ENCODE results near the gene POLR3K. TPM values are rescaled to one million over a fixed set of nuclear protein-coding genes. Genes with fewer than 3 reads are reported as not detected.

Gene POLR3K
- total and polyA plus RNA-seq, 2 donors (not counting 1 experiment from before 2014, with no cell fraction given), result 3.3 to 12.9 TPM

- no peak overlapping the region for H3K4me2 ChIP-seq (ENCODE audit: extremely low read depth, insufficient read depth, low read length)
- no peaks in the 10 kb centered on the region for H3K9me3 ChIP-seq (ENCODE audit: control insufficient read depth, insufficient read depth, low read depth, low read length)
- H3K9ac ChIP-seq (ENCODE audit: insufficient read depth, low read length), result no peak overlapping the region
- H4K20me1 ChIP-seq (ENCODE audit: control insufficient read depth, extremely low read depth, insufficient read depth, low read length), result no peaks in the 10 kb centered on the region
- no peak overlapping the region for H3K4me3 ChIP-seq (replicated peaks in 1 of 4; ENCODE audit: control extremely low read depth in 1 of 4, insufficient read depth in 1 of 4, low read depth in 3 of 4, low read length in 4 of 4)
- H3K27me3 ChIP-seq (ENCODE audit: control insufficient read depth, insufficient read depth, low read length), result no peaks in the 10 kb centered on the region
- H3K79me2 ChIP-seq (ENCODE audit: control insufficient read depth, insufficient read depth, low read length), result peaks cover 23% of the 10 kb centered on the region
- H3K27ac ChIP-seq (ENCODE audit: insufficient read depth, low read length), result peak overlapping the region; percentile 23
- peaks cover 47% of the 10 kb centered on the region for H3K36me3 ChIP-seq (ENCODE audit: control insufficient read depth, insufficient read depth, low read length)
- no peak overlapping the region for H2AFZ ChIP-seq (ENCODE audit: low read length)
- no peak for TF ChIP-seq EZH2 (IDR thresholded peaks at IDR 0.05; ENCODE audit: low read length, missing control alignments)
- TF ChIP-seq CTCF (conservative IDR thresholded peaks at IDR 0.05 in 1 of 2, IDR thresholded peaks at IDR 0.05 in 1 of 2; ENCODE audit: low read depth in 1 of 2, low read length in 2 of 2), result no peak
- H3K4me1 ChIP-seq (ENCODE audit: control insufficient read depth, extremely low read depth, insufficient read depth, low read length), result peaks cover 28% of the 10 kb centered on the region
- DNase-seq (ENCODE audit: low read depth in 2 of 2), result no peak
Observed at GRCh38 chr16:85865-86264, 32.5 kb upstream of the POLR3K start.

GRCh38 chr16:85407-85782, 32.0 kb upstream of the POLR3K start:
- Histone ChIP-seq H2AFZ (ENCODE audit: low read length) (no peak overlapping the region), H3K36me3 (ENCODE audit: control insufficient read depth, insufficient read depth, low read length) (peaks cover 46% of the 10 kb centered on the region), H3K27me3 (ENCODE audit: control insufficient read depth, insufficient read depth, low read length) (no peaks in the 10 kb centered on the region), H4K20me1 (ENCODE audit: control insufficient read depth, extremely low read depth, insufficient read depth, low read length) (no peaks in the 10 kb centered on the region), H3K4me3 (replicated peaks in 1 of 4; ENCODE audit: control extremely low read depth in 1 of 4, insufficient read depth in 1 of 4, low read depth in 3 of 4, low read length in 4 of 4) (no peak overlapping the region), H3K4me1 (ENCODE audit: control insufficient read depth, extremely low read depth, insufficient read depth, low read length) (peaks cover 29% of the 10 kb centered on the region), H3K79me2 (ENCODE audit: control insufficient read depth, insufficient read depth, low read length) (peaks cover 26% of the 10 kb centered on the region), H3K4me2 (ENCODE audit: extremely low read depth, insufficient read depth, low read length) (no peak overlapping the region), H3K9ac (ENCODE audit: insufficient read depth, low read length) (no peak overlapping the region), H3K9me3 (ENCODE audit: control insufficient read depth, insufficient read depth, low read depth, low read length) (no peaks in the 10 kb centered on the region), H3K27ac (ENCODE audit: insufficient read depth, low read length) (peak overlapping the region; percentile 73)
- TF ChIP-seq EZH2 (IDR thresholded peaks at IDR 0.05; ENCODE audit: low read length, missing control alignments), result no peak
- TF ChIP-seq CTCF (conservative IDR thresholded peaks at IDR 0.05 in 1 of 2, IDR thresholded peaks at IDR 0.05 in 1 of 2; ENCODE audit: low read depth in 1 of 2, low read length in 2 of 2), result no peak
- DNase-seq (ENCODE audit: low read depth in 2 of 2), result no peak

- H4K20me1 ChIP-seq (ENCODE audit: control insufficient read depth, extremely low read depth, insufficient read depth, low read length), result no peaks in the 10 kb centered on the region
- peak; percentile 91 to 97 for DNase-seq (ENCODE audit: low read depth in 2 of 2)
- H3K4me1 ChIP-seq (ENCODE audit: control insufficient read depth, extremely low read depth, insufficient read depth, low read length), result peaks cover 29% of the 10 kb centered on the region
- peaks cover 30% of the 10 kb centered on the region for H3K79me2 ChIP-seq (ENCODE audit: control insufficient read depth, insufficient read depth, low read length)
- no peaks in the 10 kb centered on the region for H3K9me3 ChIP-seq (ENCODE audit: control insufficient read depth, insufficient read depth, low read depth, low read length)
- peaks cover 46% of the 10 kb centered on the region for H3K36me3 ChIP-seq (ENCODE audit: control insufficient read depth, insufficient read depth, low read length)
- no peak overlapping the region for H3K4me3 ChIP-seq (replicated peaks in 1 of 4; ENCODE audit: control extremely low read depth in 1 of 4, insufficient read depth in 1 of 4, low read depth in 3 of 4, low read length in 4 of 4)
- no peak for TF ChIP-seq CTCF (conservative IDR thresholded peaks at IDR 0.05 in 1 of 2, IDR thresholded peaks at IDR 0.05 in 1 of 2; ENCODE audit: low read depth in 1 of 2, low read length in 2 of 2)
- TF ChIP-seq EZH2 (IDR thresholded peaks at IDR 0.05; ENCODE audit: low read length, missing control alignments), result no peak
- H2AFZ ChIP-seq (ENCODE audit: low read length), result no peak overlapping the region
- peak overlapping the region; percentile 73 for H3K27ac ChIP-seq (ENCODE audit: insufficient read depth, low read length)
- peak overlapping the region; percentile 40 for H3K4me2 ChIP-seq (ENCODE audit: extremely low read depth, insufficient read depth, low read length)
- peak overlapping the region; percentile 32 for H3K9ac ChIP-seq (ENCODE audit: insufficient read depth, low read length)
- no peaks in the 10 kb centered on the region for H3K27me3 ChIP-seq (ENCODE audit: control insufficient read depth, insufficient read depth, low read length)
Observed at GRCh38 chr16:84718-85406, 31.5 kb upstream of the POLR3K start.

Measured in fibroblast of lung (primary cell).